GM23338 (cell line): ENCODE results near the gene BCAS3. TPM values are rescaled to one million over a fixed set of nuclear protein-coding genes. Genes with fewer than 3 reads are reported as not detected.

ENCODE experiments used
- ATAC-seq: fragments of 200-7000 bp; cut with Tn5 transposase; 3 replicates; pipeline ENCODE4 v1.9.1; 2020
- DNase-seq: peaks from one replicate; pipeline ENCODE4 v3.0.0-alpha.2; 2015; ENCODE audit warnings: low spot score
- H2AFZ ChIP-seq: fragments of 200-600 bp; sonication (generic); 2 replicates; pipeline ENCODE4 v1.8.0; 2016; ENCODE audit warnings: antibody characterized with exemption, mild to moderate bottlenecking, moderate library complexity
- H3F3A ChIP-seq: fragments of 200-600 bp; sonication (generic); replicated peaks from 2 replicates; pipeline ENCODE4 v1.8.0; 2017; ENCODE audit warnings: antibody characterized with exemption, mixed run types, low read depth
- H3K27ac ChIP-seq: fragments of 200-600 bp; sonication (generic); 2 replicates; pipeline ENCODE4 v1.6.1; 2016; ENCODE audit warnings: low read depth
- H3K27me3 ChIP-seq: fragments of 200-600 bp; sonication (generic); 2 replicates; pipeline ENCODE4 v1.8.0; 2016; ENCODE audit warnings: mild to moderate bottlenecking, mixed run types, moderate library complexity; ENCODE audit not compliant: insufficient read depth
- H3K36me3 ChIP-seq: fragments of 200-600 bp; sonication (generic); 2 replicates; pipeline ENCODE4 v1.8.0; 2016; ENCODE audit warnings: mild to moderate bottlenecking; ENCODE audit not compliant: insufficient read depth
- H3K4me1 ChIP-seq: fragments of 200-600 bp; sonication (generic); 2 replicates; pipeline ENCODE4 v1.8.0; 2016; ENCODE audit warnings: mild to moderate bottlenecking, moderate library complexity; ENCODE audit not compliant: insufficient read depth
- H3K4me2 ChIP-seq: fragments of 200-600 bp; sonication (generic); 2 replicates; pipeline ENCODE4 v1.7.1; 2017; ENCODE audit warnings: mixed run types
- H3K4me3 ChIP-seq: fragments of 200-600 bp; sonication (generic); 2 replicates; pipeline ENCODE4 v1.6.1; 2016; ENCODE audit warnings: mixed run types
- H3K79me2 ChIP-seq: fragments of 200-600 bp; sonication (generic); replicated peaks from 2 replicates; pipeline ENCODE4 v1.8.0; 2017; ENCODE audit warnings: mild to moderate bottlenecking; ENCODE audit not compliant: insufficient read depth
- H3K9me2 ChIP-seq: fragments of 200-600 bp; sonication (generic); 2 replicates; pipeline ENCODE4 v1.8.0; 2017; ENCODE audit not compliant: insufficient read depth
- H4K20me1 ChIP-seq: fragments of 200-600 bp; sonication (generic); replicated peaks from 2 replicates; pipeline ENCODE4 v1.8.0; 2017; ENCODE audit warnings: mild to moderate bottlenecking; ENCODE audit not compliant: insufficient read depth
- H3K27ac Mint-ChIP-seq: 2 replicates; pipeline ENCODE4 v1.8.0; 2020; ENCODE audit warnings: inconsistent platforms, mild to moderate bottlenecking, moderate library complexity, mixed read lengths
- H3K27me3 Mint-ChIP-seq: 3 replicates; pipeline ENCODE4 v1.8.0; 2022; ENCODE audit warnings: low read depth, mild to moderate bottlenecking, moderate library complexity, mixed read lengths, inconsistent platforms; ENCODE audit not compliant: insufficient read depth, poor library complexity
- H3K36me3 Mint-ChIP-seq: 3 replicates; pipeline ENCODE4 v1.8.0; 2021; ENCODE audit warnings: low read depth, mild to moderate bottlenecking, inconsistent platforms, moderate library complexity, mixed read lengths
- H3K4me1 Mint-ChIP-seq: 3 replicates; pipeline ENCODE4 v1.8.0; 2020; ENCODE audit warnings: mild to moderate bottlenecking, inconsistent platforms, mixed read lengths
- H3K4me3 Mint-ChIP-seq: 3 replicates; pipeline ENCODE4 v1.8.0; 2021; ENCODE audit warnings: moderate library complexity, mild to moderate bottlenecking, inconsistent platforms, mixed read lengths
- H3K9me3 Mint-ChIP-seq: 3 replicates; pipeline ENCODE4 v1.8.0; 2020; ENCODE audit warnings: moderate library complexity, mild to moderate bottlenecking, inconsistent platforms, mixed read lengths
- CREB1 ChIP-seq: fragments of 250-450 bp; sonication (Bioruptor Pico); IDR thresholded peaks from 2 replicates; pipeline ENCODE4 v1.5.0; 2020; ENCODE audit warnings: low read depth, mild to moderate bottlenecking, moderate library complexity
- CTCF ChIP-seq, 2 experiments: fragments of 200-600 bp in 1 of 2; sonication (generic) in 1 of 2; conservative IDR thresholded peaks; 2 replicates each; pipeline versions ENCODE4 v1.5.1 to v1.6.1; 2016 to 2017; ENCODE audit warnings: antibody characterized with exemption in 2 of 2, low read depth in 2 of 2, mild to moderate bottlenecking in 2 of 2, moderate library complexity in 1 of 2
- ETS1 ChIP-seq: IDR thresholded peaks from 2 replicates; pipeline ENCODE4 v1.6.1; 2016; ENCODE audit warnings: antibody characterized with exemption
- EZH2 ChIP-seq: fragments of 200-600 bp; sonication (generic); IDR thresholded peaks from one replicate; pipeline ENCODE4 v1.8.0; 2017; ENCODE audit warnings: antibody characterized with exemption, mild to moderate bottlenecking, low read depth; ENCODE audit not compliant: unreplicated experiment
- EZH2phosphoT487 ChIP-seq: fragments of 200-600 bp; sonication (generic); IDR thresholded peaks from one replicate; pipeline ENCODE4 v1.8.1; 2018; ENCODE audit warnings: antibody characterized with exemption; ENCODE audit not compliant: unreplicated experiment
- JUNB ChIP-seq: IDR thresholded peaks from one replicate; pipeline ENCODE4 v1.6.1; 2016; ENCODE audit warnings: antibody characterized with exemption; ENCODE audit not compliant: unreplicated experiment
- NANOG ChIP-seq: IDR thresholded peaks from 2 replicates; pipeline ENCODE4 v1.6.1; 2016; ENCODE audit warnings: antibody characterized with exemption, borderline replicate concordance
- POLR2AphosphoS5 ChIP-seq: IDR thresholded peaks from 2 replicates; pipeline ENCODE4 v1.6.1; 2016; ENCODE audit warnings: antibody characterized with exemption, low read depth
- REST ChIP-seq: IDR thresholded peaks from one replicate; pipeline ENCODE4 v1.6.1; 2018; ENCODE audit warnings: antibody characterized with exemption; ENCODE audit not compliant: unreplicated experiment
- STAT1 ChIP-seq: IDR thresholded peaks from one replicate; pipeline ENCODE4 v1.6.1; 2016; ENCODE audit warnings: antibody characterized with exemption; ENCODE audit not compliant: unreplicated experiment
- ZNF114 ChIP-seq: fragments of 250-450 bp; sonication (Bioruptor Pico); IDR thresholded peaks from 2 replicates; pipeline ENCODE4 v1.5.0; 2020; ENCODE audit warnings: mild to moderate bottlenecking, moderate library complexity
- ZNF331 ChIP-seq: fragments of 250-450 bp; sonication (Bioruptor Pico); IDR thresholded peaks from 2 replicates; pipeline ENCODE4 v1.5.0; 2020; ENCODE audit warnings: low read depth, mild to moderate bottlenecking, moderate library complexity
- ZNF462 ChIP-seq: fragments of 250-450 bp; sonication (Bioruptor Pico); IDR thresholded peaks from 2 replicates; pipeline ENCODE4 v1.5.0; 2020; ENCODE audit warnings: mild to moderate bottlenecking, moderate library complexity
- polyA plus RNA-seq: library from polyadenylated mRNA; unstranded; fragments of >200 nt; fragmentation: Nextera tagmentation; extraction: Ambion mirVana; gene quantifications from 2 replicates; pipeline ENCODE4 v1.2.1, GENCODE V29; 2016
- total RNA-seq: library from RNA; depleted of rRNA; stranded (reverse); fragments of >200 nt; shearing (Covaris generic); gene quantifications from 2 replicates; pipeline ENCODE4 v1.2.3, GENCODE V29; 2014

BCAS3 gene
- total and polyA plus RNA-seq, 2 experiments from 2014 or later = 8.2 to 28.0 TPM

GRCh38 chr17:61208301-61209105 is 530.9 kb downstream of the BCAS3 start:
- H2AFZ ChIP-seq = no peak overlapping the region
- peaks cover 24% of the 10 kb centered on the region for H3K4me1 ChIP-seq
- H3F3A ChIP-seq = no peaks in the 10 kb centered on the region
- no peak overlapping the region for H3K27ac ChIP-seq
- TF ChIP-seq EZH2 (no peak), CREB1 (CRISPR knock-in tag) (no peak), JUNB (no peak), POLR2AphosphoS5 (no peak), STAT1 (no peak), CTCF (conservative IDR thresholded peaks at IDR 0.05; ENCODE audit: low read depth in 2 of 2) (no peak), ETS1 (no peak), REST (no peak), ZNF462 (CRISPR knock-in tag) (no peak), ZNF114 (CRISPR knock-in tag) (no peak), NANOG (no peak), ZNF331 (no peak), EZH2phosphoT487 (no peak)
- DNase-seq = no peak
- H3K79me2 ChIP-seq = no peaks in the 10 kb centered on the region
- Mint-ChIP-seq H3K27me3 (no peaks in the 10 kb centered on the region), H3K9me3 (no peaks in the 10 kb centered on the region), H3K4me1 (peaks cover 27% of the 10 kb centered on the region), H3K27ac (no peak overlapping the region), H3K4me3 (no peak overlapping the region), H3K36me3 (no peaks in the 10 kb centered on the region)
- no peak overlapping the region for H3K4me2 ChIP-seq
- ATAC-seq = no peak
- no peaks in the 10 kb centered on the region for H3K9me2 ChIP-seq
- H3K27me3 ChIP-seq = no peaks in the 10 kb centered on the region
- no peaks in the 10 kb centered on the region for H3K36me3 ChIP-seq
- H4K20me1 ChIP-seq = no peaks in the 10 kb centered on the region
- H3K4me3 ChIP-seq = no peak overlapping the region
